Endothelial cell of umbilical vein (primary cell): ENCODE data around the gene AMN. TPM values are rescaled to one million over a fixed set of nuclear protein-coding genes. Genes with fewer than 3 reads are reported as not detected.

Experiments used
- BruUV-seq: library from RNA; stranded (reverse); fragments of 400-500 nt; replicated peaks from 2 replicates; lab custom pipeline; 2021; lab: Mats Ljungman, UMichigan
- CTCF ChIA-PET: fragments of 300-600, 350-600 bp; sonication (Branson Sonifier 250); formaldehyde crosslinking; loops from one replicate; lab custom pipeline; 2021; ENCODE audit warnings: antibody characterized with exemption, inconsistent platforms; lab: Charles Lee
- POLR2A ChIA-PET: fragments of 300-600, 350-600 bp; sonication (Branson Sonifier 250); formaldehyde crosslinking; loops from one replicate; lab custom pipeline; 2021; ENCODE audit warnings: antibody characterized with exemption, inconsistent platforms; lab: Charles Lee
- DNase-seq: peaks from one replicate; pipeline ENCODE4 v3.0.0-alpha.2; 2011; ENCODE audit warnings: low read depth, low spot score
- FAIRE-seq: peaks from 2 replicates; lab custom pipeline; 2011; peaks lifted over from hg19 to GRCh38; lab: Jason Lieb, UNC
- H2AFZ ChIP-seq: 2 replicates; pipeline ENCODE4 v1.6.0; 2012; ENCODE audit warnings: low read depth, low read length, control low read depth, inconsistent platforms
- H3K27ac ChIP-seq: 2 replicates; pipeline ENCODE4 v1.5.1; 2011; ENCODE audit warnings: low read depth, mild to moderate bottlenecking, control low read depth, low read length, moderate library complexity; ENCODE audit not compliant: insufficient read depth
- H3K27me3 ChIP-seq, 2 experiments: 2 replicates each; pipeline versions ENCODE4 v1.6.0 to v1.6.1; 2011; ENCODE audit warnings: low read length in 2 of 2, mixed read lengths in 1 of 2; ENCODE audit not compliant: control insufficient read depth in 2 of 2, insufficient read depth in 2 of 2
- H3K36me3 ChIP-seq, 2 experiments: 2 replicates in 1 of 2; 3 replicates in 1 of 2; pipeline ENCODE4 v1.5.1; 2011; ENCODE audit warnings: low read length in 2 of 2, mild to moderate bottlenecking in 1 of 2, moderate library complexity in 1 of 2; ENCODE audit not compliant: control insufficient read depth in 2 of 2, insufficient read depth in 2 of 2; ENCODE audit errors: extremely low read depth in 1 of 2
- H3K4me1 ChIP-seq: 3 replicates; pipeline ENCODE4 v1.5.1; 2011; ENCODE audit warnings: mild to moderate bottlenecking, low read length; ENCODE audit not compliant: control insufficient read depth, insufficient read depth; ENCODE audit errors: extremely low read depth
- H3K4me2 ChIP-seq: 2 replicates; pipeline ENCODE4 v1.6.1; 2011; ENCODE audit warnings: low read length, control low read depth, mixed read lengths; ENCODE audit not compliant: insufficient read depth
- H3K4me3 ChIP-seq, 3 experiments: fragments of 200-600 bp in 1 of 3; sonication (generic), shearing (Covaris generic) in 1 of 3; replicated peaks in 1 of 3; 2 replicates each; pipeline ENCODE4 v1.5.1; 2011 to 2016; ENCODE audit warnings: control low read depth in 3 of 3, low read length in 3 of 3, mild to moderate bottlenecking in 2 of 3, inconsistent platforms in 1 of 3, low read depth in 1 of 3, moderate library complexity in 1 of 3; ENCODE audit not compliant: insufficient read depth in 1 of 3
- H3K79me2 ChIP-seq: 2 replicates; pipeline ENCODE4 v1.6.0; 2012; ENCODE audit warnings: low read length, inconsistent platforms; ENCODE audit not compliant: control insufficient read depth, insufficient read depth
- H3K9ac ChIP-seq: replicated peaks from 2 replicates; pipeline ENCODE3; 2011; ENCODE audit warnings: low read length, control low read depth; ENCODE audit not compliant: insufficient read depth; ENCODE audit errors: extremely low read depth
- H3K9me1 ChIP-seq: replicated peaks from 3 replicates; pipeline ENCODE4 v1.6.0; 2011; ENCODE audit warnings: mild to moderate bottlenecking, low read length; ENCODE audit not compliant: control insufficient read depth, insufficient read depth; ENCODE audit errors: extremely low read depth
- H3K9me3 ChIP-seq: replicated peaks from 2 replicates; pipeline ENCODE4 v1.5.1; 2012; ENCODE audit warnings: low read length, inconsistent platforms; ENCODE audit not compliant: control insufficient read depth, insufficient read depth
- H4K20me1 ChIP-seq: replicated peaks from 2 replicates; pipeline ENCODE3; 2011; ENCODE audit warnings: mild to moderate bottlenecking, low read length; ENCODE audit not compliant: control insufficient read depth, insufficient read depth; ENCODE audit errors: extremely low read depth
- EZH2 ChIP-seq: IDR thresholded peaks from 2 replicates; pipeline ENCODE4 v1.6.1; 2012; ENCODE audit warnings: borderline replicate concordance, low read depth, mild to moderate bottlenecking, moderate library complexity, low read length, inconsistent platforms; ENCODE audit not compliant: severe bottlenecking
- FOS ChIP-seq: IDR thresholded peaks from 2 replicates; pipeline ENCODE4 v1.6.1; 2011; ENCODE audit warnings: mild to moderate bottlenecking, low read length, moderate library complexity, borderline replicate concordance; ENCODE audit not compliant: insufficient read depth
- GATA2 ChIP-seq: IDR thresholded peaks from 2 replicates; pipeline ENCODE4 v1.7.0; 2011; ENCODE audit warnings: low read depth, mild to moderate bottlenecking, moderate library complexity, mixed read lengths, low read length; ENCODE audit not compliant: insufficient read length, insufficient read depth
- JUN ChIP-seq: IDR thresholded peaks from 2 replicates; pipeline ENCODE4 v1.6.1; 2011; ENCODE audit warnings: borderline replicate concordance, low read depth; ENCODE audit not compliant: insufficient read length, insufficient read depth
- MYC ChIP-seq: IDR thresholded peaks from one replicate; pipeline ENCODE4 v1.6.1; 2011; ENCODE audit warnings: mild to moderate bottlenecking, low read depth, low read length
- POLR2A ChIP-seq: IDR thresholded peaks from 2 replicates; pipeline ENCODE4 v1.6.1; 2012; ENCODE audit warnings: low read depth, mild to moderate bottlenecking, control low read depth, low read length
- POLR2AphosphoS5 ChIP-seq: IDR thresholded peaks from 2 replicates; pipeline ENCODE4 v1.6.1; 2012; ENCODE audit warnings: low read depth, mild to moderate bottlenecking, control low read depth, low read length, moderate library complexity; ENCODE audit not compliant: insufficient read depth
- dilution Hi-C: fragments of 300-500 bp; cut with MboI; formaldehyde crosslinking; loops from one replicate; pipeline ENCODE4 v1.15.0; 2019; ENCODE audit warnings: low sequenced_read_pairs; ENCODE audit not compliant: extremely low pct_ligation_motif_present
- intact Hi-C: fragments of 100-400 bp; cut with micrococcal nuclease; formaldehyde crosslinking; loops from one replicate; pipeline ENCODE4 v1.10.0; 2022
- polyA plus RNA-seq, 4 experiments: library from polyadenylated mRNA; depleted of rRNA in 3 of 4; stranded (reverse) in 3 of 4; unstranded in 1 of 4; fragments of >200 nt; gene quantifications; 2 replicates each; pipeline versions ENCODE4 v1.2.1 to v1.2.3, GENCODE V29; 2011 to 2012; ENCODE audit warnings: missing spikeins in 1 of 4
- total RNA-seq: library from RNA; stranded (reverse); gene quantifications from 2 replicates; pipeline ENCODE4 v1.2.3, GENCODE V29; 2021
- TF ChIP-seq, protein P1 (sequence below): IDR thresholded peaks from 2 replicates; pipeline ENCODE4 v1.6.1; 2011; ENCODE audit not compliant: insufficient read depth, insufficient read length
- TF ChIP-seq, protein P2 (sequence below), 2 donors: IDR thresholded peaks; 1 replicate in 1 of 2; 2 replicates in 1 of 2; pipeline ENCODE4 v1.5.1; 2011; ENCODE audit warnings: low read length in 2 of 2, mild to moderate bottlenecking in 2 of 2, moderate library complexity in 2 of 2, control low read depth in 1 of 2, inconsistent platforms in 1 of 2, low read depth in 1 of 2; ENCODE audit not compliant: insufficient read depth in 1 of 2; ENCODE audit errors: extremely low read depth in 1 of 2

AMN gene
- total and polyA plus RNA-seq, 2 donors (not counting 3 experiments of a cell fraction or from before 2014, with no cell fraction given), result 0.03 TPM; not detected in 1

DNA sequence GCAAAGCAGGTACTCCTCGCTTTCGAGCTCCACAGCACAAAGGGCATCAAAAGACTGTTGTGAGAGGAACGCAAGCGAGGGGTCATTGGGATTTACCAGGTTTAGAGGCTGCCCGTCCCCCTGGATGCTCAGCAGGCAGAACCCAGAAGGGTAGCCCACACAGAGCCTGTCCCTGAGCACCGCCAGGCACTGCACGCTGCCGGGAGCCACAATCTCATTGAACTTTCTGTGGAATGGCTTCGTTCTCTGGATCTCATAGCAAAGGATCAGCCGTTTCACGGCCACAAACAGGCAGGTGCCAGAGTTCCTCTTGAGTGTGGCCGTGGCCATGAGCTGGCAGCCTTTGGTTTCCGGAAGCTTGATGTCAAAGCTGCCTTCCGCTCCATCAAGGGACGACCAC lies 21.5 kb downstream of the AMN start:
- no peak overlapping the region for H3K4me3 ChIP-seq
- intact Hi-C loops, result no loop called here
- FAIRE-seq (no peak), DNase-seq (no peak)
- H3K79me2 ChIP-seq, result no peaks in the 10 kb centered on the region
- no peak overlapping the region for H2AFZ ChIP-seq
- no peak overlapping the region for H3K9ac ChIP-seq
- no peaks in the 10 kb centered on the region for H3K27me3 ChIP-seq
- TF ChIP-seq JUN, result no peak
- TF ChIP-seq POLR2A, result no peak
- TF ChIP-seq MYC, result no peak
- TF ChIP-seq, protein P1, sequence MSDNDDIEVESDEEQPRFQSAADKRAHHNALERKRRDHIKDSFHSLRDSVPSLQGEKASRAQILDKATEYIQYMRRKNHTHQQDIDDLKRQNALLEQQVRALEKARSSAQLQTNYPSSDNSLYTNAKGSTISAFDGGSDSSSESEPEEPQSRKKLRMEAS, result no peak
- no peak for TF ChIP-seq POLR2AphosphoS5
- TF ChIP-seq FOS, result no peak
- no peak for TF ChIP-seq EZH2
- no peak for TF ChIP-seq GATA2
- TF ChIP-seq, protein P2, sequence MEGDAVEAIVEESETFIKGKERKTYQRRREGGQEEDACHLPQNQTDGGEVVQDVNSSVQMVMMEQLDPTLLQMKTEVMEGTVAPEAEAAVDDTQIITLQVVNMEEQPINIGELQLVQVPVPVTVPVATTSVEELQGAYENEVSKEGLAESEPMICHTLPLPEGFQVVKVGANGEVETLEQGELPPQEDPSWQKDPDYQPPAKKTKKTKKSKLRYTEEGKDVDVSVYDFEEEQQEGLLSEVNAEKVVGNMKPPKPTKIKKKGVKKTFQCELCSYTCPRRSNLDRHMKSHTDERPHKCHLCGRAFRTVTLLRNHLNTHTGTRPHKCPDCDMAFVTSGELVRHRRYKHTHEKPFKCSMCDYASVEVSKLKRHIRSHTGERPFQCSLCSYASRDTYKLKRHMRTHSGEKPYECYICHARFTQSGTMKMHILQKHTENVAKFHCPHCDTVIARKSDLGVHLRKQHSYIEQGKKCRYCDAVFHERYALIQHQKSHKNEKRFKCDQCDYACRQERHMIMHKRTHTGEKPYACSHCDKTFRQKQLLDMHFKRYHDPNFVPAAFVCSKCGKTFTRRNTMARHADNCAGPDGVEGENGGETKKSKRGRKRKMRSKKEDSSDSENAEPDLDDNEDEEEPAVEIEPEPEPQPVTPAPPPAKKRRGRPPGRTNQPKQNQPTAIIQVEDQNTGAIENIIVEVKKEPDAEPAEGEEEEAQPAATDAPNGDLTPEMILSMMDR (IDR thresholded peaks at IDR 0.05; ENCODE audit: extremely low read depth in 1 of 2, insufficient read depth in 1 of 2, low read depth in 1 of 2, low read length in 2 of 2), result no peak
- no peaks in the 10 kb centered on the region for H3K9me1 ChIP-seq
- TSS peak; percentile 66 for BruUV-seq
- ChIA-PET CTCF (interaction anchor here (0.8 kb wide), 1 partner anchor 249 kb away, joined by 3 read pairs; no protein-coding TSS in a partner anchor), POLR2A (no interaction called here)
- H3K4me2 ChIP-seq, result no peak overlapping the region
- H4K20me1 ChIP-seq, result no peaks in the 10 kb centered on the region
- H3K4me1 ChIP-seq, result no peaks in the 10 kb centered on the region
- no peak overlapping the region for H3K27ac ChIP-seq
- H3K9me3 ChIP-seq, result no peaks in the 10 kb centered on the region
- dilution Hi-C loops, result no loop called here
- peaks cover 27 to 80% of the 10 kb centered on the region in 2 experiments for H3K36me3 ChIP-seq
